Liver (tissue), 9 donors: ENCODE data around the gene NLK. TPM values are rescaled to one million over a fixed set of nuclear protein-coding genes. Genes with fewer than 3 reads are reported as not detected.

ENCODE experiments used
- DNase-seq: peaks from one replicate; pipeline ENCODE4 v3.0.0-alpha.2; 2017; ENCODE audit warnings: low spot score
- H3K27ac ChIP-seq, 2 donors: one replicate each; pipeline ENCODE4 v1.7.0; 2013; ENCODE audit warnings: inconsistent platforms in 2 of 2, low read length in 2 of 2, control low read depth in 1 of 2, low read depth in 1 of 2, mild to moderate bottlenecking in 1 of 2
- H3K27me3 ChIP-seq, 4 donors: one replicate each; pipeline versions ENCODE4 v1.6.1 to v1.7.0; 2013; ENCODE audit warnings: low read length in 3 of 4, inconsistent platforms in 1 of 4, mild to moderate bottlenecking in 1 of 4, moderate library complexity in 1 of 4; ENCODE audit not compliant: control insufficient read depth in 4 of 4, insufficient read depth in 4 of 4
- H3K36me3 ChIP-seq, 4 donors: one replicate each; pipeline versions ENCODE4 v1.6.1 to v1.7.0; 2013; ENCODE audit warnings: low read length in 3 of 4, mild to moderate bottlenecking in 3 of 4, low read depth in 1 of 4, moderate library complexity in 1 of 4; ENCODE audit not compliant: control insufficient read depth in 4 of 4, insufficient read depth in 3 of 4
- H3K4me1 ChIP-seq, 4 donors: one replicate each; pipeline versions ENCODE4 v1.6.1 to v1.7.0; 2013; ENCODE audit warnings: low read length in 3 of 4, mild to moderate bottlenecking in 3 of 4, moderate library complexity in 1 of 4; ENCODE audit not compliant: control insufficient read depth in 4 of 4, insufficient read depth in 4 of 4
- H3K4me3 ChIP-seq, 3 donors: one replicate each; pipeline versions ENCODE4 v1.6.1 to v1.7.0; 2013; ENCODE audit warnings: low read length in 3 of 3, control low read depth in 1 of 3, low read depth in 1 of 3, mild to moderate bottlenecking in 1 of 3
- H3K9ac ChIP-seq, 2 donors: one replicate each; pipeline ENCODE4 v1.7.0; 2013; ENCODE audit warnings: low read length in 2 of 2, mild to moderate bottlenecking in 2 of 2, moderate library complexity in 2 of 2, control low read depth in 1 of 2, low read depth in 1 of 2
- H3K9me3 ChIP-seq, 4 donors: one replicate each; pipeline versions ENCODE4 v1.6.1 to v1.7.0; 2013; ENCODE audit warnings: low read length in 3 of 4; ENCODE audit not compliant: control insufficient read depth in 4 of 4
- EGR1 ChIP-seq, 2 donors: IDR thresholded peaks; 2 replicates each; pipeline ENCODE4 v1.6.1; 2016 to 2018; ENCODE audit warnings: antibody characterized with exemption in 2 of 2, low read depth in 2 of 2
- FOXA1 ChIP-seq: IDR thresholded peaks from 2 replicates; pipeline ENCODE4 v1.6.1; 2016; ENCODE audit warnings: antibody characterized with exemption
- FOXA2 ChIP-seq: IDR thresholded peaks from 2 replicates; pipeline ENCODE4 v1.6.1; 2016; ENCODE audit warnings: antibody characterized with exemption
- GABPA ChIP-seq, 2 donors: IDR thresholded peaks in 1 of 2; conservative IDR thresholded peaks in 1 of 2; 2 replicates each; pipeline ENCODE4 v1.6.1; 2016; ENCODE audit warnings: antibody characterized with exemption in 2 of 2, mild to moderate bottlenecking in 1 of 2, moderate library complexity in 1 of 2
- HNF4A ChIP-seq, 2 donors: conservative IDR thresholded peaks; 2 replicates each; pipeline ENCODE4 v1.6.1; 2016; ENCODE audit warnings: antibody characterized with exemption in 2 of 2, mild to moderate bottlenecking in 2 of 2
- HNF4G ChIP-seq: IDR thresholded peaks from 2 replicates; pipeline ENCODE4 v1.6.1; 2016; ENCODE audit warnings: antibody characterized with exemption
- JUND ChIP-seq, 2 donors: IDR thresholded peaks; 2 replicates each; pipeline ENCODE4 v1.6.1; 2016; ENCODE audit warnings: antibody characterized with exemption in 2 of 2
- NR2F2 ChIP-seq: IDR thresholded peaks from 2 replicates; pipeline ENCODE4 v1.6.1; 2016; ENCODE audit warnings: antibody characterized with exemption
- RAD21 ChIP-seq, 2 donors: IDR thresholded peaks; 2 replicates each; pipeline ENCODE4 v1.6.1; 2016; ENCODE audit warnings: antibody characterized with exemption in 2 of 2, mild to moderate bottlenecking in 2 of 2
- RXRA ChIP-seq, 2 donors: IDR thresholded peaks; 2 replicates each; pipeline ENCODE4 v1.6.1; 2017 to 2018; ENCODE audit warnings: antibody characterized with exemption in 2 of 2, mild to moderate bottlenecking in 1 of 2
- SP1 ChIP-seq: IDR thresholded peaks from 2 replicates; pipeline ENCODE4 v1.6.1; 2018; ENCODE audit warnings: antibody characterized with exemption, mild to moderate bottlenecking
- TAF1 ChIP-seq: conservative IDR thresholded peaks from 2 replicates; pipeline ENCODE4 v1.6.1; 2016; ENCODE audit warnings: antibody characterized with exemption, mild to moderate bottlenecking
- YY1 ChIP-seq: IDR thresholded peaks from 2 replicates; pipeline ENCODE4 v1.6.1; 2016; ENCODE audit warnings: antibody characterized with exemption, mild to moderate bottlenecking
- WGBS: extraction: QIAGEN DNeasy Blood & Tissue Kit; methylation state at CpG from one replicate; pipeline ENCODE4 v1.1.7; 2013; 5-methylcytosine and 5-hydroxymethylcytosine counted together
- polyA plus RNA-seq, 2 donors: library from polyadenylated mRNA; stranded (reverse) in 1 of 2; unstranded in 1 of 2; fragments of 200-250 nt in 1 of 2; fragments of >200 nt in 1 of 2; fragmentation: Nextera tagmentation in 1 of 2; extraction: Ambion mirVana in 1 of 2; gene quantifications; one replicate each; pipeline versions ENCODE4 v1.2.1 to v1.2.3, GENCODE V29; 2013 to 2015
- total RNA-seq, 2 donors: library from RNA; depleted of rRNA; stranded (reverse); fragments of >200 nt; gene quantifications; one replicate each; pipeline ENCODE4 v1.2.3, GENCODE V29; 2014
- TF ChIP-seq, protein P1 (sequence below): IDR thresholded peaks from 2 replicates; pipeline ENCODE4 v1.6.1; 2016; ENCODE audit warnings: antibody characterized with exemption
- TF ChIP-seq, protein P2 (sequence below): fragments of 150-350 bp; IDR thresholded peaks from 2 replicates; pipeline ENCODE4 v1.5.1; 2017; ENCODE audit warnings: improper control_type of control experiment, low read depth, low read length; ENCODE audit not compliant: missing input control
- TF ChIP-seq, protein P3 (sequence below): IDR thresholded peaks from 2 replicates; pipeline ENCODE4 v1.6.1; 2016; ENCODE audit warnings: antibody characterized with exemption
- TF ChIP-seq, protein P4 (sequence below): IDR thresholded peaks from 2 replicates; pipeline ENCODE4 v1.6.1; 2016; ENCODE audit warnings: antibody characterized with exemption
- TF ChIP-seq, protein P5 (sequence below): IDR thresholded peaks from 2 replicates; pipeline ENCODE4 v1.6.1; 2016; ENCODE audit warnings: antibody characterized with exemption, mild to moderate bottlenecking
- donor health status: healthy.
- donor health status: healthy.
- donor health status: healthy.
- donor health status: healthy.
- donor health status: healthy.

The NLK gene
- total and polyA plus RNA-seq, 4 donors: 4.4 to 17.4 (median 9.2) TPM

DNA sequence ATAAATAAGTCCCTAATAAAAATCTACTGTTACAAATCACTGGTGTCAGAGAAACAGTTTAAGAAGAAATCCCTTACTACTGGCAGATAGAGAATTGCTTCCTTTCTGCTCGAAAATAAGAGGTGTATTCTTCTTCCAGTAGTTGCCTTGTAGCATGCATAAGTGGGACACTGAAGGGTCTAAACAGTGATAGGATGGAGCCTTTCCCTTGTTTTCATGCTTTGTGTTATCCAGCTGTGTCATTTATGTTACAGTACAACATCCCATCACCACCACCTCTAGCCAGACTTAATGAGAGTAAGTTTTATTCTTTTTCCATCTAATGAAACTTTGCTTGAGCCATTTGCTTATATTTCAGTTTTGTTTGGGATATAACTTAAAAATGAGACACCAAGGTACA, 54.3 kb downstream of the NLK start:
- 91% methylated on average over 1 of the region's 1 CpG for WGBS
- Histone ChIP-seq H3K36me3 (no peaks in the 10 kb centered on the region), H3K4me3 (no peak overlapping the region)

DNA sequence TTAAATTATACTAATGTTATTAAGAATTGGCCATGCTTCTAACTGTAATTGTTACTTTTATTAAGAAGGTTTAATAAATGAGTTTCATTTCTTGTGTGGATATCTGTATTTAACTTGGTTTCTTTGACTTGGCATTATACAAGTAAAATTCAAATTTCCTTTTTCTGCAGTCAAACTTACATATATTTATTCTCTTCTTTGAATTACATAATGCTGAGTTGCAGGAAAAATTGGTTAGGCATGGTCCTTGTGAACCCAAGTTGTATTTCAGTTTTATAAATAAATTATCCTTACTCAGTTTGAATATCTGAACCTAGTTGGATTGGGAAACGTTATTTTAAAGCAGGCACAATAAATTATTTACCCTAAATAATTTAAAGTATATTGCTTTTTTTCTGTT, 54.8 kb downstream of the NLK start:
- Histone ChIP-seq H3K9me3 (no peaks in the 10 kb centered on the region), H3K9ac (no peak overlapping the region), H3K4me3 (no peak overlapping the region), H3K36me3 (no peaks in the 10 kb centered on the region), H3K27me3 (no peaks in the 10 kb centered on the region), H3K4me1 (peaks cover 0 to 14% (median 5%) of the 10 kb centered on the region in 4 donors), H3K27ac (no peak overlapping the region)
- TF ChIP-seq, protein P1, sequence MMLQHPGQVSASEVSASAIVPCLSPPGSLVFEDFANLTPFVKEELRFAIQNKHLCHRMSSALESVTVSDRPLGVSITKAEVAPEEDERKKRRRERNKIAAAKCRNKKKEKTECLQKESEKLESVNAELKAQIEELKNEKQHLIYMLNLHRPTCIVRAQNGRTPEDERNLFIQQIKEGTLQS: no peak
- TF ChIP-seq TAF1 (no peak), FOXA2 (no peak), RAD21 (IDR thresholded peaks at IDR 0.05) (no peak), FOXA1 (no peak)
- no peak for DNase-seq
- 90% methylated on average over 1 of the region's 1 CpG for WGBS

More for the DNA sequence above, 54.3 kb downstream of the NLK start:
- Histone ChIP-seq H3K27me3 (no peaks in the 10 kb centered on the region), H3K27ac (no peak overlapping the region), H3K4me1 (peaks cover 0 to 14% (median 7%) of the 10 kb centered on the region in 4 donors), H3K9ac (no peak overlapping the region), H3K9me3 (no peaks in the 10 kb centered on the region)
- TF ChIP-seq GABPA (IDR thresholded peaks at IDR 0.05 in 1 of 2, conservative IDR thresholded peaks at IDR 0.05 in 1 of 2) (no peak), SP1 (no peak), JUND (IDR thresholded peaks at IDR 0.05) (no peak), HNF4A (conservative IDR thresholded peaks at IDR 0.05) (no peak)
- TF ChIP-seq, protein P2, sequence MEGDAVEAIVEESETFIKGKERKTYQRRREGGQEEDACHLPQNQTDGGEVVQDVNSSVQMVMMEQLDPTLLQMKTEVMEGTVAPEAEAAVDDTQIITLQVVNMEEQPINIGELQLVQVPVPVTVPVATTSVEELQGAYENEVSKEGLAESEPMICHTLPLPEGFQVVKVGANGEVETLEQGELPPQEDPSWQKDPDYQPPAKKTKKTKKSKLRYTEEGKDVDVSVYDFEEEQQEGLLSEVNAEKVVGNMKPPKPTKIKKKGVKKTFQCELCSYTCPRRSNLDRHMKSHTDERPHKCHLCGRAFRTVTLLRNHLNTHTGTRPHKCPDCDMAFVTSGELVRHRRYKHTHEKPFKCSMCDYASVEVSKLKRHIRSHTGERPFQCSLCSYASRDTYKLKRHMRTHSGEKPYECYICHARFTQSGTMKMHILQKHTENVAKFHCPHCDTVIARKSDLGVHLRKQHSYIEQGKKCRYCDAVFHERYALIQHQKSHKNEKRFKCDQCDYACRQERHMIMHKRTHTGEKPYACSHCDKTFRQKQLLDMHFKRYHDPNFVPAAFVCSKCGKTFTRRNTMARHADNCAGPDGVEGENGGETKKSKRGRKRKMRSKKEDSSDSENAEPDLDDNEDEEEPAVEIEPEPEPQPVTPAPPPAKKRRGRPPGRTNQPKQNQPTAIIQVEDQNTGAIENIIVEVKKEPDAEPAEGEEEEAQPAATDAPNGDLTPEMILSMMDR: no peak
- no peak for DNase-seq

DNA sequence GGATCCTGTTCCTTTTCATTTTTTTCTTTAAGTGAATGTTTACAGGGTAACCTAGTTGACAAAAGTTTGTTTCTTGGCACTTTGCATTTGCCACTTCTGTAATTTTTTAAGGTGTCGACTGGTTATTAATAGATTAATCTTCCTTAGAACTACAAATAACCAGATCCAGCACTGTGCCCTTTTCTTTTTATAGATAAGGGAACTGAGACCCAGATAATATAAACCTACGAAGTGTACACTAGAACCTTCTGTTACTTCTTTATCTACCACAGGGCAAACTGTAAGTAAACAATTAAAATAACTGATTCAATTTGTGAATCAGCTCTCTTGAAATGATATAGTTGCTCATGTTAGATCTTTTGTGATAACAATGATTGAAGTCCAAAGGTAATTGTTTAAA, 55.4 kb downstream of the NLK start:
- no peak for DNase-seq
- Histone ChIP-seq H3K36me3 (no peaks in the 10 kb centered on the region), H3K27ac (no peak overlapping the region), H3K9ac (no peak overlapping the region), H3K9me3 (no peaks in the 10 kb centered on the region), H3K4me1 (peaks cover 0 to 14% (median 5%) of the 10 kb centered on the region in 4 donors), H3K4me3 (no peak overlapping the region), H3K27me3 (no peaks in the 10 kb centered on the region)
- WGBS: 50% methylated on average over 2 of the region's 2 CpGs
- TF ChIP-seq, protein P2: no peak
- TF ChIP-seq, protein P3, sequence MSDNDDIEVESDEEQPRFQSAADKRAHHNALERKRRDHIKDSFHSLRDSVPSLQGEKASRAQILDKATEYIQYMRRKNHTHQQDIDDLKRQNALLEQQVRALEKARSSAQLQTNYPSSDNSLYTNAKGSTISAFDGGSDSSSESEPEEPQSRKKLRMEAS: no peak
- no peak for TF ChIP-seq YY1
- TF ChIP-seq, protein P1: no peak
- no peak for TF ChIP-seq FOXA1
- TF ChIP-seq, protein P4, sequence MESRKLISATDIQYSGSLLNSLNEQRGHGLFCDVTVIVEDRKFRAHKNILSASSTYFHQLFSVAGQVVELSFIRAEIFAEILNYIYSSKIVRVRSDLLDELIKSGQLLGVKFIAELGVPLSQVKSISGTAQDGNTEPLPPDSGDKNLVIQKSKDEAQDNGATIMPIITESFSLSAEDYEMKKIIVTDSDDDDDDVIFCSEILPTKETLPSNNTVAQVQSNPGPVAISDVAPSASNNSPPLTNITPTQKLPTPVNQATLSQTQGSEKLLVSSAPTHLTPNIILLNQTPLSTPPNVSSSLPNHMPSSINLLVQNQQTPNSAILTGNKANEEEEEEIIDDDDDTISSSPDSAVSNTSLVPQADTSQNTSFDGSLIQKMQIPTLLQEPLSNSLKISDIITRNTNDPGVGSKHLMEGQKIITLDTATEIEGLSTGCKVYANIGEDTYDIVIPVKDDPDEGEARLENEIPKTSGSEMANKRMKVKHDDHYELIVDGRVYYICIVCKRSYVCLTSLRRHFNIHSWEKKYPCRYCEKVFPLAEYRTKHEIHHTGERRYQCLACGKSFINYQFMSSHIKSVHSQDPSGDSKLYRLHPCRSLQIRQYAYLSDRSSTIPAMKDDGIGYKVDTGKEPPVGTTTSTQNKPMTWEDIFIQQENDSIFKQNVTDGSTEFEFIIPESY: no peak
- TF ChIP-seq JUND (IDR thresholded peaks at IDR 0.05): no peak
- TF ChIP-seq EGR1 (IDR thresholded peaks at IDR 0.05; ENCODE audit: low read depth in 2 of 2): no peak
- TF ChIP-seq SP1: no peak
- no peak for TF ChIP-seq TAF1
- TF ChIP-seq GABPA (IDR thresholded peaks at IDR 0.05 in 1 of 2, conservative IDR thresholded peaks at IDR 0.05 in 1 of 2): no peak
- no peak for TF ChIP-seq NR2F2
- TF ChIP-seq RXRA (IDR thresholded peaks at IDR 0.05): no peak
- TF ChIP-seq HNF4G: no peak
- no peak for TF ChIP-seq HNF4A (conservative IDR thresholded peaks at IDR 0.05)
- TF ChIP-seq, protein P5, sequence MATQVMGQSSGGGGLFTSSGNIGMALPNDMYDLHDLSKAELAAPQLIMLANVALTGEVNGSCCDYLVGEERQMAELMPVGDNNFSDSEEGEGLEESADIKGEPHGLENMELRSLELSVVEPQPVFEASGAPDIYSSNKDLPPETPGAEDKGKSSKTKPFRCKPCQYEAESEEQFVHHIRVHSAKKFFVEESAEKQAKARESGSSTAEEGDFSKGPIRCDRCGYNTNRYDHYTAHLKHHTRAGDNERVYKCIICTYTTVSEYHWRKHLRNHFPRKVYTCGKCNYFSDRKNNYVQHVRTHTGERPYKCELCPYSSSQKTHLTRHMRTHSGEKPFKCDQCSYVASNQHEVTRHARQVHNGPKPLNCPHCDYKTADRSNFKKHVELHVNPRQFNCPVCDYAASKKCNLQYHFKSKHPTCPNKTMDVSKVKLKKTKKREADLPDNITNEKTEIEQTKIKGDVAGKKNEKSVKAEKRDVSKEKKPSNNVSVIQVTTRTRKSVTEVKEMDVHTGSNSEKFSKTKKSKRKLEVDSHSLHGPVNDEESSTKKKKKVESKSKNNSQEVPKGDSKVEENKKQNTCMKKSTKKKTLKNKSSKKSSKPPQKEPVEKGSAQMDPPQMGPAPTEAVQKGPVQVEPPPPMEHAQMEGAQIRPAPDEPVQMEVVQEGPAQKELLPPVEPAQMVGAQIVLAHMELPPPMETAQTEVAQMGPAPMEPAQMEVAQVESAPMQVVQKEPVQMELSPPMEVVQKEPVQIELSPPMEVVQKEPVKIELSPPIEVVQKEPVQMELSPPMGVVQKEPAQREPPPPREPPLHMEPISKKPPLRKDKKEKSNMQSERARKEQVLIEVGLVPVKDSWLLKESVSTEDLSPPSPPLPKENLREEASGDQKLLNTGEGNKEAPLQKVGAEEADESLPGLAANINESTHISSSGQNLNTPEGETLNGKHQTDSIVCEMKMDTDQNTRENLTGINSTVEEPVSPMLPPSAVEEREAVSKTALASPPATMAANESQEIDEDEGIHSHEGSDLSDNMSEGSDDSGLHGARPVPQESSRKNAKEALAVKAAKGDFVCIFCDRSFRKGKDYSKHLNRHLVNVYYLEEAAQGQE: no peak
